Measurements from ENCODE around the gene PELI1.

The PELI1 gene

GRCh38 chr2:64144057-64145013 lies at the start of gene PELI1:
TSS of gene PELI1 (minus strand) at chr2:64144420. CDS start at chr2:64108310, 36,110 bp downstream.
- peak; percentile 99 for DNase-seq (ENCODE audit: low read depth in 2 of 2)
- H3K4me3 ChIP-seq (replicated peaks in 1 of 2; ENCODE audit: low read depth in 2 of 2, low read length in 2 of 2): peak within 1 kb of the TSS; percentile 65 to 93
- no peak for TF ChIP-seq CTCF (IDR thresholded peaks at IDR 0.05; ENCODE audit: low read depth, low read length)

- DNase-seq (ENCODE audit: low read depth in 2 of 2): no peak
- no peak overlapping the region for H3K4me3 ChIP-seq (replicated peaks in 1 of 2; ENCODE audit: low read depth in 2 of 2, low read length in 2 of 2)
- no peak for TF ChIP-seq CTCF (IDR thresholded peaks at IDR 0.05; ENCODE audit: low read depth, low read length)
These were observed 49.3 kb upstream of the PELI1 start for GRCh38 chr2:64193491-64193890.

GRCh38 chr2:64192664-64193105 lies 48.5 kb upstream of the PELI1 start:
- no peak for TF ChIP-seq CTCF (IDR thresholded peaks at IDR 0.05; ENCODE audit: low read depth, low read length)
- H3K4me3 ChIP-seq (replicated peaks in 1 of 2; ENCODE audit: low read depth in 2 of 2, low read length in 2 of 2): no peak overlapping the region
- peak; percentile 21 to 56 for DNase-seq (ENCODE audit: low read depth in 2 of 2)

GRCh38 chr2:64192125-64192479 lies 47.9 kb upstream of the PELI1 start:
- no peak for DNase-seq (ENCODE audit: low read depth in 2 of 2)
- H3K4me3 ChIP-seq (replicated peaks in 1 of 2; ENCODE audit: low read depth in 2 of 2, low read length in 2 of 2): no peak overlapping the region
- no peak for TF ChIP-seq CTCF (IDR thresholded peaks at IDR 0.05; ENCODE audit: low read depth, low read length)

- no peak for DNase-seq (ENCODE audit: low read depth in 2 of 2)
- no peak overlapping the region for H3K4me3 ChIP-seq (replicated peaks in 1 of 2; ENCODE audit: low read depth in 2 of 2, low read length in 2 of 2)
- no peak for TF ChIP-seq CTCF (IDR thresholded peaks at IDR 0.05; ENCODE audit: low read depth, low read length)
These were observed 45.4 kb upstream of the PELI1 start for GRCh38 chr2:64189586-64189985.

- TF ChIP-seq CTCF (IDR thresholded peaks at IDR 0.05; ENCODE audit: low read depth, low read length): no peak
- DNase-seq (ENCODE audit: low read depth in 2 of 2): no peak
- no peak overlapping the region for H3K4me3 ChIP-seq (replicated peaks in 1 of 2; ENCODE audit: low read depth in 2 of 2, low read length in 2 of 2)
These were observed 44.9 kb upstream of the PELI1 start for GRCh38 chr2:64189167-64189566.

Data from cardiac fibroblast (primary cell).